ENCODE measurements around the gene PGPEP1.

GRCh38 chr19:18336121-18336520 is 4.3 kb upstream of the PGPEP1 start:
- TF ChIP-seq CTCF (conservative IDR thresholded peaks at IDR 0.05; ENCODE audit: low read depth, low read length) (no peak), EZH2 (IDR thresholded peaks at IDR 0.05; ENCODE audit: borderline replicate concordance, low read depth, low read length, poor library complexity, severe bottlenecking) (no peak)
